H9 (cell line): ENCODE results near the gene FUZ. TPM values are rescaled to one million over a fixed set of nuclear protein-coding genes. Genes with fewer than 3 reads are reported as not detected.

Source experiments
- DNase-seq: peaks from one replicate; pipeline ENCODE4 v3.0.0-alpha.2; 2017
- H2AFZ ChIP-seq: one replicate; pipeline ENCODE4 v1.6.1; 2013; ENCODE audit warnings: mild to moderate bottlenecking, low read length, control low read depth, moderate library complexity
- H2AK5ac ChIP-seq: 2 replicates; pipeline ENCODE4 v1.6.1; 2013; ENCODE audit warnings: low read length, control low read depth, mixed read lengths; ENCODE audit not compliant: insufficient read length
- H2BK120ac ChIP-seq: one replicate; pipeline ENCODE4 v1.6.1; 2013; ENCODE audit warnings: low read depth, mild to moderate bottlenecking, low read length, control low read depth, inconsistent platforms; ENCODE audit not compliant: poor library complexity, severe bottlenecking
- H2BK12ac ChIP-seq: 2 replicates; pipeline ENCODE4 v1.6.1; 2013; ENCODE audit warnings: low read length, control low read depth, mixed read lengths, low read depth; ENCODE audit not compliant: insufficient read length
- H2BK15ac ChIP-seq: 2 replicates; pipeline ENCODE4 v1.6.1; 2013; ENCODE audit warnings: low read depth, low read length, control low read depth
- H2BK20ac ChIP-seq: one replicate; pipeline ENCODE4 v1.6.1; 2013; ENCODE audit warnings: low read depth, mild to moderate bottlenecking, low read length, control low read depth, inconsistent platforms; ENCODE audit not compliant: poor library complexity, severe bottlenecking
- H2BK5ac ChIP-seq: 2 replicates; pipeline ENCODE4 v1.6.1; 2013; ENCODE audit warnings: low read length, control low read depth, mixed read lengths; ENCODE audit not compliant: insufficient read length
- H3K14ac ChIP-seq: 2 replicates; pipeline ENCODE4 v1.6.1; 2013; ENCODE audit warnings: low read length, control low read depth; ENCODE audit not compliant: insufficient read depth
- H3K18ac ChIP-seq: 2 replicates; pipeline ENCODE4 v1.6.1; 2013; ENCODE audit warnings: low read depth, mild to moderate bottlenecking, mixed read lengths, low read length, control low read depth; ENCODE audit not compliant: insufficient read length
- H3K23ac ChIP-seq: 2 replicates; pipeline ENCODE4 v1.6.1; 2013; ENCODE audit warnings: low read length, control low read depth, mixed read lengths, low read depth; ENCODE audit not compliant: insufficient read length
- H3K23me2 ChIP-seq: 2 replicates; pipeline ENCODE4 v1.6.1; 2013; ENCODE audit warnings: low read depth, mild to moderate bottlenecking, mixed read lengths, low read length, control low read depth; ENCODE audit not compliant: insufficient read length, poor library complexity, severe bottlenecking
- H3K27ac ChIP-seq: 2 replicates; pipeline ENCODE4 v1.5.1; 2013; ENCODE audit warnings: low read length, control low read depth, mixed read lengths, low read depth; ENCODE audit not compliant: insufficient read length
- H3K27me3 ChIP-seq: 2 replicates; pipeline ENCODE4 v1.6.1; 2013; ENCODE audit warnings: low read length, control low read depth, inconsistent platforms; ENCODE audit not compliant: insufficient read depth
- H3K4ac ChIP-seq: 2 replicates; pipeline ENCODE4 v1.6.1; 2013; ENCODE audit warnings: low read depth, mild to moderate bottlenecking, control low read depth, inconsistent platforms, low read length, moderate library complexity
- H3K4me1 ChIP-seq: 2 replicates; pipeline ENCODE4 v1.6.1; 2013; ENCODE audit warnings: low read length, control low read depth, inconsistent platforms; ENCODE audit not compliant: insufficient read depth
- H3K4me2 ChIP-seq: 2 replicates; pipeline ENCODE4 v1.6.1; 2013; ENCODE audit warnings: low read length, control low read depth, mixed read lengths; ENCODE audit not compliant: insufficient read length, insufficient read depth
- H3K56ac ChIP-seq: 2 replicates; pipeline ENCODE4 v1.6.1; 2013; ENCODE audit warnings: low read depth, mild to moderate bottlenecking, mixed read lengths, low read length, control low read depth; ENCODE audit not compliant: insufficient read length
- H3K79me1 ChIP-seq: 2 replicates; pipeline ENCODE4 v1.6.1; 2013; ENCODE audit warnings: low read depth, mild to moderate bottlenecking, moderate library complexity, low read length, control low read depth, inconsistent platforms; ENCODE audit not compliant: insufficient read depth, poor library complexity, severe bottlenecking
- H3K79me2 ChIP-seq: 2 replicates; pipeline ENCODE4 v1.6.1; 2013; ENCODE audit warnings: low read length, control low read depth, inconsistent platforms; ENCODE audit not compliant: insufficient read depth
- H3K9ac ChIP-seq: 2 replicates; pipeline ENCODE4 v1.6.1; 2013; ENCODE audit warnings: low read length, control low read depth, mixed read lengths; ENCODE audit not compliant: insufficient read length; ENCODE audit errors: extremely low read depth
- H3K9me3 ChIP-seq: one replicate; pipeline ENCODE4 v1.6.1; 2013; ENCODE audit warnings: low read depth, low read length, inconsistent platforms; ENCODE audit not compliant: control insufficient read depth
- H3T11ph ChIP-seq: one replicate; pipeline ENCODE4 v1.6.1; 2013; ENCODE audit warnings: mild to moderate bottlenecking, low read length, control low read depth, inconsistent platforms
- H4K20me1 ChIP-seq: one replicate; pipeline ENCODE4 v1.6.1; 2013; ENCODE audit not compliant: control insufficient read depth, insufficient read length, insufficient read depth
- H4K5ac ChIP-seq: 2 replicates; pipeline ENCODE4 v1.6.1; 2013; ENCODE audit warnings: low read depth, mild to moderate bottlenecking, mixed read lengths, low read length, control low read depth; ENCODE audit not compliant: insufficient read length
- H4K8ac ChIP-seq: replicated peaks from 2 replicates; pipeline ENCODE4 v1.6.1; 2013; ENCODE audit warnings: low read length, control low read depth, mixed read lengths, low read depth; ENCODE audit not compliant: insufficient read length
- H4K91ac ChIP-seq: 2 replicates; pipeline ENCODE4 v1.6.1; 2013; ENCODE audit warnings: low read depth, mild to moderate bottlenecking, moderate library complexity, mixed read lengths, low read length, control low read depth; ENCODE audit not compliant: insufficient read length
- H3K27ac Mint-ChIP-seq, 3 experiments: 2 replicates in 2 of 3; 3 replicates in 1 of 3; pipeline ENCODE4 v1.8.0; 2020 to 2021; ENCODE audit warnings: mixed read lengths in 3 of 3, mild to moderate bottlenecking in 1 of 3, moderate library complexity in 1 of 3
- H3K27me3 Mint-ChIP-seq: 2 replicates; pipeline ENCODE4 v1.8.0; 2021; ENCODE audit warnings: low read depth, mild to moderate bottlenecking, moderate library complexity, mixed read lengths
- H3K36me3 Mint-ChIP-seq, 3 experiments: 2 replicates in 2 of 3; 3 replicates in 1 of 3; pipeline ENCODE4 v1.8.0; 2020 to 2021; ENCODE audit warnings: low read depth in 3 of 3, mixed read lengths in 3 of 3; ENCODE audit not compliant: insufficient read depth in 1 of 3
- H3K4me1 Mint-ChIP-seq, 2 experiments: 2 replicates each; pipeline ENCODE4 v1.8.0; 2020; ENCODE audit warnings: mixed read lengths in 2 of 2
- H3K4me3 Mint-ChIP-seq, 2 experiments: 2 replicates in 1 of 2; 3 replicates in 1 of 2; pipeline ENCODE4 v1.8.0; 2020 to 2021; ENCODE audit warnings: mild to moderate bottlenecking in 2 of 2, mixed read lengths in 2 of 2, moderate library complexity in 1 of 2
- H3K9me3 Mint-ChIP-seq, 2 experiments: 2 replicates in 1 of 2; 3 replicates in 1 of 2; pipeline ENCODE4 v1.8.0; 2020; ENCODE audit warnings: mild to moderate bottlenecking in 2 of 2, mixed read lengths in 2 of 2, moderate library complexity in 1 of 2
- WGBS: extraction: QIAGEN DNeasy Blood & Tissue Kit; methylation state at CpG from one replicate; pipeline ENCODE4 v1.1.7; 2013; ENCODE audit warnings: missing lambda C conversion rate, low lambda C conversion rate, mixed read lengths; ENCODE audit not compliant: insufficient read length; ENCODE audit errors: extremely low coverage; 5-methylcytosine and 5-hydroxymethylcytosine counted together
- total RNA-seq: library from RNA; stranded (reverse); gene quantifications from 2 replicates; pipeline ENCODE4 v1.2.1, GENCODE V29; 2021
- TF ChIP-seq, protein P1 (sequence below): fragments of 200-600 bp; sonication (generic); conservative IDR thresholded peaks from 3 replicates; pipeline ENCODE4 v1.8.0; 2021; ENCODE audit warnings: antibody characterized with exemption, mild to moderate bottlenecking

Gene FUZ
- total RNA-seq, 1 experiment from 2014 or later = 25.1 TPM

- Histone ChIP-seq H2BK20ac (no peak overlapping the region), H3T11ph (no peak overlapping the region), H2AFZ (no peak overlapping the region), H3K79me1 (no peaks in the 10 kb centered on the region), H3K23me2 (no peaks in the 10 kb centered on the region), H4K8ac (no peak overlapping the region), H3K4me1 (no peaks in the 10 kb centered on the region), H3K9me3 (no peaks in the 10 kb centered on the region), H2BK5ac (no peak overlapping the region), H4K91ac (no peak overlapping the region), H3K18ac (no peak overlapping the region), H2BK120ac (no peak overlapping the region), H3K4ac (no peak overlapping the region), H3K27ac (no peak overlapping the region), H2AK5ac (no peak overlapping the region), H3K4me2 (no peak overlapping the region), H3K79me2 (no peaks in the 10 kb centered on the region), H3K23ac (no peak overlapping the region), H4K5ac (no peak overlapping the region), H4K20me1 (no peaks in the 10 kb centered on the region), H3K56ac (no peak overlapping the region), H2BK15ac (no peak overlapping the region), H3K9ac (no peak overlapping the region), H2BK12ac (no peak overlapping the region), H3K27me3 (no peaks in the 10 kb centered on the region), H3K14ac (no peak overlapping the region)
- TF ChIP-seq, protein P1, sequence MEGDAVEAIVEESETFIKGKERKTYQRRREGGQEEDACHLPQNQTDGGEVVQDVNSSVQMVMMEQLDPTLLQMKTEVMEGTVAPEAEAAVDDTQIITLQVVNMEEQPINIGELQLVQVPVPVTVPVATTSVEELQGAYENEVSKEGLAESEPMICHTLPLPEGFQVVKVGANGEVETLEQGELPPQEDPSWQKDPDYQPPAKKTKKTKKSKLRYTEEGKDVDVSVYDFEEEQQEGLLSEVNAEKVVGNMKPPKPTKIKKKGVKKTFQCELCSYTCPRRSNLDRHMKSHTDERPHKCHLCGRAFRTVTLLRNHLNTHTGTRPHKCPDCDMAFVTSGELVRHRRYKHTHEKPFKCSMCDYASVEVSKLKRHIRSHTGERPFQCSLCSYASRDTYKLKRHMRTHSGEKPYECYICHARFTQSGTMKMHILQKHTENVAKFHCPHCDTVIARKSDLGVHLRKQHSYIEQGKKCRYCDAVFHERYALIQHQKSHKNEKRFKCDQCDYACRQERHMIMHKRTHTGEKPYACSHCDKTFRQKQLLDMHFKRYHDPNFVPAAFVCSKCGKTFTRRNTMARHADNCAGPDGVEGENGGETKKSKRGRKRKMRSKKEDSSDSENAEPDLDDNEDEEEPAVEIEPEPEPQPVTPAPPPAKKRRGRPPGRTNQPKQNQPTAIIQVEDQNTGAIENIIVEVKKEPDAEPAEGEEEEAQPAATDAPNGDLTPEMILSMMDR = no peak
- H3K27ac Mint-ChIP-seq = 0 out of 7 replicates have a peak overlapping the region, but pooled peaks of 1 of the 3 experiments have one; percentile 9
- no peak for DNase-seq
- peaks cover 1% of the 10 kb centered on the region; the same call in 1 of the 2 replicates for H3K27me3 Mint-ChIP-seq
- no peak overlapping the region for H3K4me3 Mint-ChIP-seq
- H3K36me3 Mint-ChIP-seq = peaks cover 13 to 55% (median 51%) of the 10 kb centered on the region in 3 experiments
- H3K9me3 Mint-ChIP-seq = no peaks in the 10 kb centered on the region
- WGBS = no CpG with 5 or more reads among the region's 18 CpGs
- peaks cover 0 to 5% of the 10 kb centered on the region in 2 experiments; a peak in 2 of 4 replicates for H3K4me1 Mint-ChIP-seq
Measured at GRCh38 chr19:49838885-49839588, 25.9 kb upstream of the FUZ start.
